GF-D8 (cell line): ENCODE measurements around the gene ABCC5.

Experiments used
- DNase-seq: peaks from one replicate; lab custom pipeline; 2025; lab: John Stamatoyannopoulos, UW

Gene ABCC5

DNA sequence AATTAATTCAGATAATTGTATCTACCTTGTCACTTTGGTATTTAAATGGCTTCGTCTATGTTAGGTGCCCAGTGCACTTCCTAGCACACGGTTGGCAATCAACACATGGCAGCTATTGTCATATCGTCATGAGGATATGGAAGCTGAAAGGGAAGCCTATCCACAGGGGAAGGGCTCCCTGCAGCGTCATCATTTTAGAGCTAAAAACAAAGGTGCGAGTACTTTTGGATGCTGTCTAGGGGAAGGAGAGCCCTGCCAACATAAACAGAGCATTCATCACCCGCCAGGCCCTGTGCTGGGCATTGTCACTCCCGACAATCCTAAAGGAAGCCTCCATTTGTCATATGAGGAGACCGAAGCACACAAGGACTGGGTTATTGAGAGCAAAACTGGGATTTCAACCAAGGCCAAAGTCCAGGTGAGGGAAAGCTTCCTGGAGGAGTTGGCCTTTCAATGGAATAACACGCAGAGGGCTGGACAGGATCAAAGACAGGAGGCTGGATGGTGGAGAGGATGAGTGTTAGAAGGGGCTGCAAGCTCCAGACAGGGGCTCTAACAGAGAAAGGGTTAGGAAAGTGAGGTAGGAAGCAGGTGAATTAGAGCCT lies 125.0 kb downstream of the ABCC5 start:
- DNase-seq, result no peak

DNA sequence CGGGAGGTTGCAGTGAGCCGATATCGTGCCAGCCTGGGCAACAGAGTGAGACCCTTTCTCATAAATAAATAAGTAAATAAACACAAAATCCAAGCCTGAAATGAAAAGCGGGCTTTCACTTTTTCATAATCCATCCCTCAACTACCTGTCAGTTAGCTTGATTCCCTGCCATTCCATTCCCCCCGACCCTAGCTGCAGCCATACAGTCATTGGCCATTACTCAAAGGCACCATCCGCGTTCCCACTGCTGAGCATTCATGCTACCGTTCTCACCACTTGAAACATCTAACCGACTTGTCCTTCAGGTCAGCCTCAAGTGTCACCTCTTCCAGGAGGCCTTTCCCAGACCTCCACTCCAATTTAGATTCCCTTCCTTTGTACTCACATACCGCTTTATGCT lies 131.9 kb downstream of the ABCC5 start:
- DNase-seq, result no peak

DNA sequence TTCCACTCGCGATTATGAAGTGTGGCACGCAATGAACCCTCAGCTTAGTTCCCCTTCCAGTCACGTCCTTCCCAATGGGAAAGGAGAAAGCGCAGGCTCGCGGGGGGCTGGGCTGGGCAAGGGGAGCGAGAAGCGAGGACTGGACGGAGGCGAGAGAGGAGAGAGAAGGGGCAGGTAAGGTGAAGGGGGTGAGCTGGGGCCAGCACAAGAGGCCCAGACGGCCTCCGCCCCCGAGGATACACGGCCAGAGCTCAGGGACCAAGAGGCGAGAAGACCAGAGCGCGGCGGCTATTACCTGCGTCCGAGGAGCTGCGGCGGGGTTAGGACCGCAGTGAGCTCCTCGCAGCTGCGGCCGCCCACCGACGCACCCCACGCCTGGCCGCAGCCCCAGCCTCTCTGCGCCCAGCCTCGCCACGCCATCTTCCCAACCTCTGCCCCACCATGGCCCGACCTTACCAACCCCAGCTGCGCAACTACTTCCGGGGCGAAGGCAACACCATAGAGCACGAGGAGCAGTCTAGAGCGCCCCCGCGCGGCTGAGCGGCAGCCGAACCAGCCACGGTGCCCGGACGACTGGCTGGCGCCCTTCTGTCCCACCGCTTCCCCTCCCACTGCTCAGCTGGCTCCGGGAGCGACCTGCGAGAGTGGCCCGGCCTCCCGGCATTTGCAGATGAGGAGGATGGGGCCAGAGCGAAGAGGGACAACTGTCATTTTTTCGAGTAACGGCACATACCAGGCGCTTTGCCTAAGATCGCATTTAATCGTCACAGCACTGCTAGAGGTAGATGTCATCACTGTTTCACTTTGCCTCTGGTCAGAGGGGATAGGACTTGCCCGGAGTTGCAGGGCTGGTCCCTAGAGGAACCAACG lies 133.0 kb downstream of the ABCC5 start, which contains the start of gene PARL:
Gene PARL (minus strand): TSS at position 454 of the 870 bp plus-strand sequence. CDS start 34 bp downstream, at position 420.
- DNase-seq, result peak; percentile 79

DNA sequence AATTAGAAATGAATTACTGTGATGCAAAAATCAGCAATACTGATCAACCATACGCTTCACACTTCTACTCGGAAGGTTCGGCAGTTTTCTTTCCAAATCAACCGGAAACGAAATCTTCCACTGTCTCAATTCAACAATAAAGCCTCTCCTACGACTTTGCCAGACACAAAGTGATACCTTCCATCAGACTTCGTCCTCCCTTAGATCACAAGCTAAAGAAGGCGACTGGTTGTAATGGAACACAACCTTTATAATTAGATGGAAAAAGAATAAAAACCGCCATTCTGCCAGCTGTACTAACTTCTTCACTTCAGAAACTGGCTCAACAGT lies 133.6 kb downstream of the ABCC5 start:
- no peak for DNase-seq

DNA sequence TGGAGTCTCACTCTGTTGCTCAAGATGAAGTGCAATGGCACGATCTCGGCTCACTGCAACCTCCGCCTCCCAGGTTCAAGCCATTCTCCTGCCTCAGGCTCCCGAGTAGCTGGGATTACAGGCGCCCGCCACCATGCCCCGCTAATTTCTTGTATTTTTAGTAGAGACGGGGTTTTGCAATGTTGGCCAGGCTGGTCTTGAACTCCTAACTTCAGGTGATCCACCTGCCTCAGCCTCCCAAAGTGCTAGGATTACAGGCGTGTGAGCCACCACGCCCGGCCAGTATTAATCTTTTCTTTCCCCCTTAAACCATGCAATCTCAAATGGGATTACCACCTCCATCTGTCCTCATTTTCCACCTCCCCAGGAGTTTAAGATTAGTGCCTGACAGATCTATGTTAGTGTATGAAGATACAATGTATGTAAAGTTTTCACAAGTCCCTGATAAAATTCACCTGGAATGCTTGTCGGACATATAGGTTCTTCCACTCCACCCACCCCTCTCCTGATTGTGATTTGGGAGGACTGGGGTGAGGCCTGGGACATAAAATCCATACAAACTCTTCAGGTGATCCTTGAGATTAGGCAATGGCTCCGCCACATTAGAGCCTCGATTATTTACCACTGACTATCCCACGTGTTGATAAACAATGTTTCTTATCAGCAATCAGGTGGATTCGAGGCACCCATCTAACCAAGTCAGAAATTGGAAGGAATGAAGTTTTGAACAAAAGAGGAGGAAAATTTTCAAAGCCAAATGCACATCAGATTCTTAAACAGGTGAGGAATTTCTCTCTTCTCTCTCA lies 134.2 kb downstream of the ABCC5 start:
- no peak for DNase-seq

DNA sequence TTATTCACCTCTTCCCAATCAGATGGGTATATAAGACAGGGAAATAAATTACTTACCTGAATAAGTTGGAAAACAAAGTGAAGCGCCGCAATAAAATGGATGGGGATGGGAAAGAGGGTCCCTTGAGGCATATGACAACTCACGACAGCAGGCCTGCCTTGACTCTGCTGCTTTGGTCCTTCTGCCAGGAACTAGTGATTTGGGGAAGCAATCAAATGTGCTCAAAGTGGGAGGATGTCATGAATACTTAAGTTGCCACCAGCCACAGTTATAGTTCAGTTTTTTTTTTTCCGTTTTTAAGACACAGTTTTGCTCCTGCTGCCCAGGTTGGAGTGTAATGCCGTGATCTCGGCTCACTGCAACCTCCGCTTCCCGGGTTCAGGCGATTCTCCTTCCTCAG lies 137.6 kb downstream of the ABCC5 start:
- DNase-seq, result no peak

DNA sequence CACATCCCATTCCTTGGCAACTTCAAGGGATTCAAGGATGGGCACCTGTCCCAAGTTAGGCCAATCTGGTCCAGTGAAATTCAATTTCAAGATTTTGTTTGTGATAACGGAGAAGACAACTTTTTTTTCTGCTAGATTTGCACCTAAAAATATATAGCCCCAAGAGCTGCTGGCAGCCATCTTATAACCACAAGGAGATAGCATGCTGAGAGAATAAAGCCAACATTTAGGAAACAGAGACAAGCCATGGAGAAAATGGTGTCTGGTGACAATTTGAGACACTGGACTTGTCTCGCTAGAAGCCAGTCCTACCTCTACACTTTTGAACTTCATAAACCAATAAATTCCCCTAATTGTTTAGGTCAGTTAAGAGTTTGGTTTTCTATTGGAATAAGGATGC lies 138.4 kb downstream of the ABCC5 start:
- DNase-seq, result no peak

DNA sequence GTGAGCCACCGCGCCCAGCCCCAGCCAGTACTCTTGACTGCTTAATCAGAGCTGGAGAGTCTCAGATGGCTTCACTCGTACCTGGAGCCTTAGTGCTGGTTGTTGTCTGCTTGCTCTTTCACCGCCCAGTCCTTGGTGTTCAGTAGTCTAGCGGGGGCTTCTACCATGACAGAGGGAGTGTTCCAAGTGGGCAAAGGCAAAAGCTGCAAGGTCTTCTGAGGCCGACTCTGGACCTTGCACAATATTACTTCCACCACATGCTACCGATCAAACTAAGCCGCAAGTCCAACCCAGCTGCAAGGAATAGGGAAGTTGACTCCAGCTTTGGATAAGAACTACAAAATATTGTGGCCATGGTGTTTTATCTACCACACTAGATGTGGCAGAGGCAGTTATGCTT lies 139.6 kb downstream of the ABCC5 start:
- DNase-seq, result peak; percentile 98

DNA sequence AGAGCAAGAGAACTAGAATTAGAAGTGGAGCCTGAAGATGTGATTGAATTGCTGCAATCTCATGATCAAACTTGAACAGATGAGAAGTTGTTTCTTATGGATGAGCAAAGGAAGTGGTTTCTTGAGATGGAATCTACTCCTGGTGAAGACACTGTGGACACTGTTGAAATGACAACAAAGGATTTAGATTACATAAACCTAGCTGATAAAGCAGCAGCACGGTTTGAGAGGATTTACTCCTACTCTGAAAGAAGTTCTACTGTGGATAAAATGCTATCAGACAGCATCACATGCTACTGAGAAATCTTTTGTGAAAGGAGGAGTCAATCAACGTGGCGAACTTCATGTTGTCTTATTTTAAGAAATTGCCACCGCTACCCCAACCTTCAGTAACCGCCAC lies 140.5 kb downstream of the ABCC5 start:
- peak; percentile 74 for DNase-seq

DNA sequence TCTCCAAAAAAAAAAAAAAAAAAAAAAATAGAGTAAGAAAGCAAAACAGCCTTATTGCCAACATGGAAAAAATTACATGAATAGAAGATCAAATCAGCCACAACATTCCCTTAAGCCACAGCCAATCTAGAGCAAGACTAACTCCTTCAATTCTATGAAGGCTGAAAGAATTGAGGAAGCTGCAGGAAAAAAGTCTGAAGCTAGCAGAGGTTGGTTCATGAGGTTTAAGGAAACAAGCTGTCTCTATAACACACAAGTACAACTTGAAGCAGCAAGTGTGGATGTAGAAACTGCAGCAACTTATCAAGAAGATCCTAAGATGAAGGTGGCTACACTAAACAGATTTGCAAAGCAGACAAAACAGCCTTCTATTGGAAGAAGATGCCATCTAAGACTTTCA lies 142.3 kb downstream of the ABCC5 start:
- peak; percentile 24 for DNase-seq

DNA sequence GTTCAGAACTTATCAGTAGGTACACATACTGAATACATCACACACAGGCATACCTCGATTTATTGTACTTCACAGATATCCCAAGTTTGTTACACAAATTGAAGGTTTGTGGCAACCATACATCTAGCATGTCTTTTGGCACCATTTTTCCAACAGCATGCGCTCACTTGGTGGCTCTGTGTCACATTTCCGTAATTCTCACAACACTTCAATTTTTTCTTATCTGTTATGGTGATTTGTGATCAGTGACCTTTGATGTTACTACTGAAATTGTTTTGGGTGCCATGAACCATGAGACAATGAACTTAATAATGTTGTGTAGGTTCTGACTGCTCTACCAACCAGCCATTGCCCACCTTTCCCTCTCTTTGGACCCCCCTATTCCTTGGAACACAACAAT lies 143.8 kb downstream of the ABCC5 start:
- no peak for DNase-seq

DNA sequence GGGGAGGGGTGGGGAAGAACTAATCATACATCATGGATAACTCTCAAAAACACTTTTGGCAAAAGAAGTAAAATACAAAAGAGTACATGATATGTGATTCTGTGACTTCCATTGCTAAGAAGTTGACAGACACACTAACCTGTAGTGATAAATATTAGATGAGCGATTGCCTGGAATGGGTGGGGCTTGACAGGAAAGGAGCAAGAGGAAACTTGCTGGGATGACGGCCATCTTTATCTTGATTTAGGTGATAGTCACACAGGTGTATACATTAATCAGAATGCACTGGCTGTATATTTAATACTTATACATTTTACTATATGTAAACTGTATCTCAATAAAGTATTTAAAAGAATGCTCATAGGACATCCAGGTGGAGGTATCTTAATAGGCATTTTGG lies 146.1 kb downstream of the ABCC5 start:
- no peak for DNase-seq

DNA sequence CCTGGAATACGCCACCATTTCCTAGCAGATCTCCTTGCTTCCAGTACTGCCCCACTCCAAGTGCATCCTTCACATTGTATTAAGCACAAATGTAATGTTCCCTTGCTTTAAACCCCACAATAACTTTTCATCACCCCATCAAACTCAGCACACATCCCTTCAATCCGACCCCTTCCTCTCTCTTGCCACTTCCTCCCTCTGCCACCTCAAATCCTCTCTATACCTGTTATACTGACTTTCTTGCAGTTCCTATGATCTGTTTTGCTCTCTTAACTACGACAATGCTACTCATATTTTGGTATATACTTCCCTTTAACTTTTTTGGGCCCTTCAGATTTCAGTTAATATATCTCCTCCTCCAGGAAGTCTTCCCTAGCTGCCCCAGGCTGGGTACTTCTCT lies 147.1 kb downstream of the ABCC5 start:
- no peak for DNase-seq
